HepG2 (cell line): ENCODE data around the gene SIAH1.

Source experiments
- TF ChIP-seq, protein P1 (sequence below): sonication (generic); formaldehyde crosslinking; IDR thresholded peaks from 2 replicates; pipeline ENCODE4 v1.5.1; 2020; ENCODE audit warnings: mild to moderate bottlenecking, missing genetic modification reagents, borderline replicate concordance
- TF ChIP-seq, protein P2 (sequence below): sonication (generic); formaldehyde crosslinking; IDR thresholded peaks from 2 replicates; pipeline ENCODE4 v1.5.0; 2020; ENCODE audit warnings: mild to moderate bottlenecking, missing genetic modification reagents

DNA sequence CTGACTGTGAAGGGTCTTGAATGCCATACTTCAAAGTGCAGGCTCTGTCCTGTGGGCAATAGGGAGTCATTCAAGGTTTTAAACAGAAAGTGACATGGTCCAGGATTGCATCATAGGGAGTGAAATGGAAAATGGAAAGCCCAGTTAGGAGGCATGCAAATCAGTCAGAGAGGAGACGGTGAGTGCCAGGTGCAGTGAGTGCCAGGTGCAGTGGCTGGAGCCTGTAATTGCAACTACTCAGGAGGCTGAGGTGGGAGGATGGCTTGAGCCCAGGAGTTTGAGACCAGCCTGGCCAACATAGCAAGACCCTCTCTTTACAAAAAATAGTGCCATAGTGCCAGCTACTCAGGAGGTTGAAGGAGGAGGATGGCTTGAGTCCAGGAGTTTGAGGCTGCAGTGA is 35.2 kb upstream of the SIAH1 start:
- TF ChIP-seq, protein P1, sequence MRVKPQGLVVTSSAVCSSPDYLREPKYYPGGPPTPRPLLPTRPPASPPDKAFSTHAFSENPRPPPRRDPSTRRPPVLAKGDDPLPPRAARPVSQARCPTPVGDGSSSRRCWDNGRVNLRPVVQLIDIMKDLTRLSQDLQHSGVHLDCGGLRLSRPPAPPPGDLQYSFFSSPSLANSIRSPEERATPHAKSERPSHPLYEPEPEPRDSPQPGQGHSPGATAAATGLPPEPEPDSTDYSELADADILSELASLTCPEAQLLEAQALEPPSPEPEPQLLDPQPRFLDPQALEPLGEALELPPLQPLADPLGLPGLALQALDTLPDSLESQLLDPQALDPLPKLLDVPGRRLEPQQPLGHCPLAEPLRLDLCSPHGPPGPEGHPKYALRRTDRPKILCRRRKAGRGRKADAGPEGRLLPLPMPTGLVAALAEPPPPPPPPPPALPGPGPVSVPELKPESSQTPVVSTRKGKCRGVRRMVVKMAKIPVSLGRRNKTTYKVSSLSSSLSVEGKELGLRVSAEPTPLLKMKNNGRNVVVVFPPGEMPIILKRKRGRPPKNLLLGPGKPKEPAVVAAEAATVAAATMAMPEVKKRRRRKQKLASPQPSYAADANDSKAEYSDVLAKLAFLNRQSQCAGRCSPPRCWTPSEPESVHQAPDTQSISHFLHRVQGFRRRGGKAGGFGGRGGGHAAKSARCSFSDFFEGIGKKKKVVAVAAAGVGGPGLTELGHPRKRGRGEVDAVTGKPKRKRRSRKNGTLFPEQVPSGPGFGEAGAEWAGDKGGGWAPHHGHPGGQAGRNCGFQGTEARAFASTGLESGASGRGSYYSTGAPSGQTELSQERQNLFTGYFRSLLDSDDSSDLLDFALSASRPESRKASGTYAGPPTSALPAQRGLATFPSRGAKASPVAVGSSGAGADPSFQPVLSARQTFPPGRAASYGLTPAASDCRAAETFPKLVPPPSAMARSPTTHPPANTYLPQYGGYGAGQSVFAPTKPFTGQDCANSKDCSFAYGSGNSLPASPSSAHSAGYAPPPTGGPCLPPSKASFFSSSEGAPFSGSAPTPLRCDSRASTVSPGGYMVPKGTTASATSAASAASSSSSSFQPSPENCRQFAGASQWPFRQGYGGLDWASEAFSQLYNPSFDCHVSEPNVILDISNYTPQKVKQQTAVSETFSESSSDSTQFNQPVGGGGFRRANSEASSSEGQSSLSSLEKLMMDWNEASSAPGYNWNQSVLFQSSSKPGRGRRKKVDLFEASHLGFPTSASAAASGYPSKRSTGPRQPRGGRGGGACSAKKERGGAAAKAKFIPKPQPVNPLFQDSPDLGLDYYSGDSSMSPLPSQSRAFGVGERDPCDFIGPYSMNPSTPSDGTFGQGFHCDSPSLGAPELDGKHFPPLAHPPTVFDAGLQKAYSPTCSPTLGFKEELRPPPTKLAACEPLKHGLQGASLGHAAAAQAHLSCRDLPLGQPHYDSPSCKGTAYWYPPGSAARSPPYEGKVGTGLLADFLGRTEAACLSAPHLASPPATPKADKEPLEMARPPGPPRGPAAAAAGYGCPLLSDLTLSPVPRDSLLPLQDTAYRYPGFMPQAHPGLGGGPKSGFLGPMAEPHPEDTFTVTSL (CRISPR knock-in tag) = no peak
- TF ChIP-seq, protein P2, sequence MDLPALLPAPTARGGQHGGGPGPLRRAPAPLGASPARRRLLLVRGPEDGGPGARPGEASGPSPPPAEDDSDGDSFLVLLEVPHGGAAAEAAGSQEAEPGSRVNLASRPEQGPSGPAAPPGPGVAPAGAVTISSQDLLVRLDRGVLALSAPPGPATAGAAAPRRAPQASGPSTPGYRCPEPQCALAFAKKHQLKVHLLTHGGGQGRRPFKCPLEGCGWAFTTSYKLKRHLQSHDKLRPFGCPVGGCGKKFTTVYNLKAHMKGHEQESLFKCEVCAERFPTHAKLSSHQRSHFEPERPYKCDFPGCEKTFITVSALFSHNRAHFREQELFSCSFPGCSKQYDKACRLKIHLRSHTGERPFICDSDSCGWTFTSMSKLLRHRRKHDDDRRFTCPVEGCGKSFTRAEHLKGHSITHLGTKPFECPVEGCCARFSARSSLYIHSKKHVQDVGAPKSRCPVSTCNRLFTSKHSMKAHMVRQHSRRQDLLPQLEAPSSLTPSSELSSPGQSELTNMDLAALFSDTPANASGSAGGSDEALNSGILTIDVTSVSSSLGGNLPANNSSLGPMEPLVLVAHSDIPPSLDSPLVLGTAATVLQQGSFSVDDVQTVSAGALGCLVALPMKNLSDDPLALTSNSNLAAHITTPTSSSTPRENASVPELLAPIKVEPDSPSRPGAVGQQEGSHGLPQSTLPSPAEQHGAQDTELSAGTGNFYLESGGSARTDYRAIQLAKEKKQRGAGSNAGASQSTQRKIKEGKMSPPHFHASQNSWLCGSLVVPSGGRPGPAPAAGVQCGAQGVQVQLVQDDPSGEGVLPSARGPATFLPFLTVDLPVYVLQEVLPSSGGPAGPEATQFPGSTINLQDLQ = no peak
